PC-3 (cell line): ENCODE results near the gene RGS13.

Source experiments
- EZH2 ChIP-seq: fragments of 300-600 bp; sonication (generic); IDR thresholded peaks from one replicate; pipeline ENCODE4 v1.6.1; 2017; ENCODE audit warnings: antibody characterized with exemption, mild to moderate bottlenecking, low read length; ENCODE audit not compliant: unreplicated experiment
- EZH2phosphoT487 ChIP-seq: fragments of 300-600 bp; sonication (generic); IDR thresholded peaks from 2 replicates; pipeline ENCODE4 v1.6.1; 2018; ENCODE audit warnings: mild to moderate bottlenecking, antibody characterized with exemption, low read length, borderline replicate concordance
- TF ChIP-seq, protein P1 (sequence below): fragments of 300-600 bp; sonication (generic); conservative IDR thresholded peaks from 2 replicates; pipeline ENCODE4 v1.5.1; 2017; ENCODE audit warnings: antibody characterized with exemption, low read depth, mild to moderate bottlenecking, low read length

DNA sequence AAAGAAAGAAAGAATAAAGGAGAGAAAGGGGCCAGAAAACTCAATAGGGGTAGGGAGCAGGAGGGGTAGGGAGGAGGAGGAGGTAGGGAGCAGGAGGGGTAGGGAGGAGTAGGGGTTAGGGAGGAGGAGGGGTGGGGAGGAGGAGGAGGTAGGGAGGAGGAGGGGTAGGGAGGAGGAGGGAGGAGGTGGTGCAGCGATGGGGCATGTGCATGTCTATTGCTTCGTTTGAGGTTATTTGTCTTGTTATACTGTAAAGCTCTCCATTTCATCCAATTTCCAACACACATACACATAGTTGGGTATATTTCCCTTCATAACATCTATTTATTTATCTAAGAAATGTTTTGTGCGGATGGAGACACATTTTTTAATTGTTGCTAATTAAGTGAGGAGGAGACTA is 40.6 kb upstream of the RGS13 start:
- TF ChIP-seq, protein P1, sequence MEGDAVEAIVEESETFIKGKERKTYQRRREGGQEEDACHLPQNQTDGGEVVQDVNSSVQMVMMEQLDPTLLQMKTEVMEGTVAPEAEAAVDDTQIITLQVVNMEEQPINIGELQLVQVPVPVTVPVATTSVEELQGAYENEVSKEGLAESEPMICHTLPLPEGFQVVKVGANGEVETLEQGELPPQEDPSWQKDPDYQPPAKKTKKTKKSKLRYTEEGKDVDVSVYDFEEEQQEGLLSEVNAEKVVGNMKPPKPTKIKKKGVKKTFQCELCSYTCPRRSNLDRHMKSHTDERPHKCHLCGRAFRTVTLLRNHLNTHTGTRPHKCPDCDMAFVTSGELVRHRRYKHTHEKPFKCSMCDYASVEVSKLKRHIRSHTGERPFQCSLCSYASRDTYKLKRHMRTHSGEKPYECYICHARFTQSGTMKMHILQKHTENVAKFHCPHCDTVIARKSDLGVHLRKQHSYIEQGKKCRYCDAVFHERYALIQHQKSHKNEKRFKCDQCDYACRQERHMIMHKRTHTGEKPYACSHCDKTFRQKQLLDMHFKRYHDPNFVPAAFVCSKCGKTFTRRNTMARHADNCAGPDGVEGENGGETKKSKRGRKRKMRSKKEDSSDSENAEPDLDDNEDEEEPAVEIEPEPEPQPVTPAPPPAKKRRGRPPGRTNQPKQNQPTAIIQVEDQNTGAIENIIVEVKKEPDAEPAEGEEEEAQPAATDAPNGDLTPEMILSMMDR, result no peak
- TF ChIP-seq EZH2 (no peak), EZH2phosphoT487 (no peak)
